GM21717 (cell line): ENCODE data around the gene CBLL2.
A peak's percentile ranks its signal among the peaks of the same experiment; 100 is the strongest.
"Not testable (repeated sequence)": the region's sequence is repeated elsewhere in the genome, so short reads cannot be mapped to it uniquely, and the experiment has no call there.

Source experiments
- ATAC-seq: cut with Tn5 transposase; IDR thresholded peaks from one replicate; pipeline ENCODE4 v1.9.1; 2021; ENCODE audit warnings: mild to moderate bottlenecking, moderate library complexity; ENCODE audit not compliant: unreplicated experiment

The CBLL2 gene

GRCh38 chrX:22272613-22273012 is at the start of gene CBLL2:
CBLL2 (plus strand) TSS chrX:22272913; CDS start chrX:22272992, 79 bp downstream.
- no peak for ATAC-seq

- ATAC-seq: no peak
Observed at GRCh38 chrX:22234380-22234779, 38.3 kb upstream of the CBLL2 start.

GRCh38 chrX:22237479-22237878 is 35.2 kb upstream of the CBLL2 start:
- ATAC-seq: no peak

- no peak for ATAC-seq
Observed at GRCh38 chrX:22246620-22247019, 26.1 kb upstream of the CBLL2 start.

- ATAC-seq: no peak
Observed at GRCh38 chrX:22247169-22247568, 25.5 kb upstream of the CBLL2 start.

- ATAC-seq: no peak
Observed at GRCh38 chrX:22248401-22248800, 24.3 kb upstream of the CBLL2 start.

GRCh38 chrX:22249371-22249770 is 23.3 kb upstream of the CBLL2 start:
- no peak for ATAC-seq

- ATAC-seq: no peak
Observed at GRCh38 chrX:22268706-22269105, 4.0 kb upstream of the CBLL2 start.

GRCh38 chrX:22273714-22274317 is 1.1 kb downstream of the CBLL2 start:
- ATAC-seq: no peak

- ATAC-seq: no peak
Observed at GRCh38 chrX:22276781-22277180, 4.1 kb downstream of the CBLL2 start.

- no peak for ATAC-seq
Observed at GRCh38 chrX:22278375-22278774, 5.7 kb downstream of the CBLL2 start.

- ATAC-seq: not testable (repeated sequence)
Observed at GRCh38 chrX:22289209-22289608, 16.5 kb downstream of the CBLL2 start.

- ATAC-seq: no peak
Observed at GRCh38 chrX:22296871-22297270, 24.2 kb downstream of the CBLL2 start.

- peak; percentile 84 for ATAC-seq
Observed at GRCh38 chrX:22300130-22300529, 27.4 kb downstream of the CBLL2 start.

GRCh38 chrX:22310779-22311178 is 38.1 kb downstream of the CBLL2 start:
- no peak for ATAC-seq

GRCh38 chrX:22313766-22314165 is 41.1 kb downstream of the CBLL2 start:
- no peak for ATAC-seq

- ATAC-seq: no peak
Observed at GRCh38 chrX:22314211-22314610, 41.5 kb downstream of the CBLL2 start.

- ATAC-seq: no peak
Observed at GRCh38 chrX:22314692-22315091, 42.0 kb downstream of the CBLL2 start.

- ATAC-seq: no peak
Observed at GRCh38 chrX:22315151-22315550, 42.4 kb downstream of the CBLL2 start.

- ATAC-seq: no peak
Observed at GRCh38 chrX:22320236-22320873, 47.6 kb downstream of the CBLL2 start.

- ATAC-seq: no peak
Observed at GRCh38 chrX:22323541-22323940, 50.8 kb downstream of the CBLL2 start.
